HepG2 (cell line): ENCODE data around the gene C22orf39. TPM values are rescaled to one million over a fixed set of nuclear protein-coding genes. Genes with fewer than 3 reads are reported as not detected.

Experiments used
- ATF3 ChIP-seq: sonication (generic); formaldehyde crosslinking; IDR thresholded peaks from 2 replicates; pipeline ENCODE4 v1.4.0; 2020; ENCODE audit warnings: missing genetic modification reagents
- CC2D1A ChIP-seq: sonication (generic); formaldehyde crosslinking; IDR thresholded peaks from 2 replicates; pipeline ENCODE4 v1.8.1; 2023; ENCODE audit warnings: mild to moderate bottlenecking, missing genetic modification reagents
- CCAR2 ChIP-seq: fragments of 200-400 bp; formaldehyde crosslinking; optimal IDR thresholded peaks from 2 replicates; pipeline ENCODE3; 2018; ENCODE audit warnings: low read depth, mild to moderate bottlenecking, low read length, moderate library complexity
- CHD4 ChIP-seq: fragments of 200-600 bp; sonication (generic); IDR thresholded peaks from 2 replicates; pipeline ENCODE4 v1.7.0; 2017; ENCODE audit warnings: mild to moderate bottlenecking, low read length, borderline replicate concordance
- FOSL2 ChIP-seq: sonication (generic); formaldehyde crosslinking; IDR thresholded peaks from 2 replicates; pipeline ENCODE4 v1.4.0; 2020; ENCODE audit warnings: missing genetic modification reagents
- IKZF1 ChIP-seq: fragments of 450-650 bp; IDR thresholded peaks from 2 replicates; pipeline ENCODE4 v1.7.1; 2016
- IRF2 ChIP-seq: IDR thresholded peaks from 2 replicates; pipeline ENCODE4 v1.6.1; 2018; ENCODE audit warnings: missing genetic modification reagents, missing compliant biosample characterization
- MEIS1 ChIP-seq: sonication (generic); formaldehyde crosslinking; IDR thresholded peaks from 2 replicates; pipeline ENCODE4 v1.9.0; 2021; ENCODE audit warnings: mild to moderate bottlenecking, missing genetic modification reagents, moderate library complexity, borderline replicate concordance
- NFE2 ChIP-seq: sonication (generic); formaldehyde crosslinking; IDR thresholded peaks from 2 replicates; pipeline ENCODE4 v1.4.0; 2020; ENCODE audit warnings: missing genetic modification reagents
- NFKBIZ ChIP-seq: IDR thresholded peaks from 2 replicates; pipeline ENCODE4 v1.6.1; 2018; ENCODE audit warnings: missing genetic modification reagents, missing compliant biosample characterization
- POLR2AphosphoS2 ChIP-seq: IDR thresholded peaks from 2 replicates; pipeline ENCODE4 v1.6.1; 2011; ENCODE audit warnings: low read depth, low read length, improper control_type of control experiment
- RFX3 ChIP-seq: IDR thresholded peaks from 2 replicates; pipeline ENCODE4 v1.6.1; 2016; ENCODE audit warnings: missing biosample characterization, missing genetic modification reagents
- RXRA ChIP-seq: sonication (generic); formaldehyde crosslinking; IDR thresholded peaks from 2 replicates; pipeline ENCODE4 v1.5.1; 2020; ENCODE audit warnings: missing genetic modification reagents
- SKI ChIP-seq: fragments of 450-650 bp; IDR thresholded peaks from one replicate; pipeline ENCODE4 v1.6.1; 2018; ENCODE audit warnings: mild to moderate bottlenecking; ENCODE audit not compliant: partially characterized antibody
- TCF12 ChIP-seq, 2 experiments: fragments of 450-650 bp in 1 of 2; sonication (generic) in 1 of 2; formaldehyde crosslinking in 1 of 2; IDR thresholded peaks; 2 replicates each; pipeline versions ENCODE4 v1.6.1 to v1.8.0; 2017 to 2022; ENCODE audit warnings: antibody characterized with exemption in 1 of 2, mild to moderate bottlenecking in 1 of 2, missing genetic modification reagents in 1 of 2, moderate library complexity in 1 of 2
- THRA ChIP-seq: sonication (generic); formaldehyde crosslinking; IDR thresholded peaks from 2 replicates; pipeline ENCODE4 v1.4.0; 2020; ENCODE audit warnings: missing genetic modification reagents, borderline replicate concordance
- ZFP90 ChIP-seq: sonication (generic); formaldehyde crosslinking; IDR thresholded peaks from 2 replicates; pipeline ENCODE4 v1.8.0; 2022; ENCODE audit warnings: missing genetic modification reagents, mild to moderate bottlenecking, inconsistent platforms, borderline replicate concordance
- ZKSCAN8 ChIP-seq: IDR thresholded peaks from 2 replicates; pipeline ENCODE4 v1.6.1; 2016; ENCODE audit warnings: borderline replicate concordance, missing genetic modification reagents, missing compliant biosample characterization
- ZNF468 ChIP-seq: sonication (generic); formaldehyde crosslinking; IDR thresholded peaks from 2 replicates; pipeline ENCODE4 v1.8.0; 2022; ENCODE audit warnings: mild to moderate bottlenecking, moderate library complexity, missing genetic modification reagents
- ZNF496 ChIP-seq: sonication (generic); formaldehyde crosslinking; IDR thresholded peaks from 2 replicates; pipeline ENCODE4 v1.8.1; 2023; ENCODE audit warnings: mild to moderate bottlenecking, moderate library complexity, missing genetic modification reagents; ENCODE audit not compliant: insufficient replicate concordance
- ZNF740 ChIP-seq: sonication (generic); formaldehyde crosslinking; IDR thresholded peaks from 2 replicates; pipeline ENCODE4 v1.4.0; 2020; ENCODE audit warnings: missing genetic modification reagents
- ZNF782 ChIP-seq: sonication (generic); formaldehyde crosslinking; IDR thresholded peaks from 2 replicates; pipeline ENCODE4 v1.4.0; 2020; ENCODE audit warnings: missing genetic modification reagents, mild to moderate bottlenecking, borderline replicate concordance
- ZNF790 ChIP-seq: sonication (generic); formaldehyde crosslinking; IDR thresholded peaks from 2 replicates; pipeline ENCODE4 v1.8.0; 2022; ENCODE audit warnings: missing genetic modification reagents, mild to moderate bottlenecking, borderline replicate concordance
- ZNF879 ChIP-seq: sonication (generic); formaldehyde crosslinking; IDR thresholded peaks from 2 replicates; pipeline ENCODE4 v1.8.1; 2023; ENCODE audit warnings: missing genetic modification reagents
- ZSCAN21 ChIP-seq: sonication (generic); formaldehyde crosslinking; IDR thresholded peaks from 2 replicates; pipeline ENCODE4 v1.8.0; 2022; ENCODE audit warnings: mild to moderate bottlenecking, missing genetic modification reagents, moderate library complexity, borderline replicate concordance
- polyA plus RNA-seq, 8 experiments: library from polyadenylated mRNA; depleted of rRNA in 3 of 8; stranded (reverse) in 7 of 8; unstranded in 1 of 8; fragments of >200 nt; fragmentation: Illumina TruSeq in 4 of 8; extraction: Trizol in 4 of 8; gene quantifications; 2 replicates each; pipeline versions ENCODE4 v1.2.1 to v1.2.3, GENCODE V29; 2011 to 2016; ENCODE audit warnings: low read depth in 4 of 8, missing spikeins in 1 of 8, mixed read lengths in 1 of 8; ENCODE audit not compliant: insufficient read depth in 1 of 8
- total RNA-seq, 5 experiments: library from RNA; depleted of rRNA; stranded (reverse); fragments of >200 nt; fragmentation: Illumina TruSeq; extraction: Trizol; gene quantifications; 2 replicates each; pipeline ENCODE4 v1.2.3, GENCODE V29; 2016; ENCODE audit warnings: low read depth in 1 of 5
- TF ChIP-seq, protein P1 (sequence below): IDR thresholded peaks from 2 replicates; pipeline ENCODE4 v1.6.1; 2012; ENCODE audit warnings: low read length, improper control_type of control experiment

The C22orf39 gene
- total and polyA plus RNA-seq, 2 of the 13 experiments (the other 11 are each of a cell fraction or from before 2014, with no cell fraction given): 23.4 to 26.4 TPM

GRCh38 chr22:19432133-19432851 lies 15.2 kb downstream of the C22orf39 start, which contains the start of gene MRPL40 (continued):
- peak; percentile 88 for TF ChIP-seq ZNF740
- peak; percentile 33; the same call in 1 of the 2 replicates for TF ChIP-seq ZNF790 (CRISPR knock-in tag)
- TF ChIP-seq ZNF496 (CRISPR knock-in tag): no peak
- TF ChIP-seq SKI: peak; percentile 89
- TF ChIP-seq ZNF879 (CRISPR knock-in tag): peak; percentile 87; the same call in 1 of the 2 replicates
- TF ChIP-seq ZKSCAN8 (CRISPR knock-in tag): peak; percentile 93; the same call in 1 of the 2 replicates
- TF ChIP-seq RFX3 (CRISPR knock-in tag): no peak
- peak; percentile 95 for TF ChIP-seq NFKBIZ (CRISPR knock-in tag)
- TF ChIP-seq ZSCAN21: peak; percentile 91
- TF ChIP-seq ZNF468 (CRISPR knock-in tag): peak; percentile 68; the same call in 1 of the 2 replicates
- peak; percentile 79 for TF ChIP-seq FOSL2 (CRISPR knock-in tag)
- peak; percentile 76 for TF ChIP-seq ZFP90 (CRISPR knock-in tag)
- TF ChIP-seq RXRA (CRISPR knock-in tag): peak; percentile 93
- peak; percentile 90 for TF ChIP-seq ATF3
- TF ChIP-seq CHD4: no peak
- peak; percentile 81 for TF ChIP-seq CCAR2
- no peak for TF ChIP-seq CC2D1A (CRISPR knock-in tag)
- peak; percentile 83; the same call in 1 of the 2 replicates for TF ChIP-seq MEIS1 (CRISPR knock-in tag)
- no peak for TF ChIP-seq NFE2
- TF ChIP-seq TCF12 (IDR thresholded peaks at IDR 0.05): no peak
- TF ChIP-seq TCF12 (CRISPR knock-in tag; IDR thresholded peaks at IDR 0.05): peak; percentile 93; the same call in 1 of the 2 replicates
- TF ChIP-seq POLR2AphosphoS2: no peak
- TF ChIP-seq, protein P1, sequence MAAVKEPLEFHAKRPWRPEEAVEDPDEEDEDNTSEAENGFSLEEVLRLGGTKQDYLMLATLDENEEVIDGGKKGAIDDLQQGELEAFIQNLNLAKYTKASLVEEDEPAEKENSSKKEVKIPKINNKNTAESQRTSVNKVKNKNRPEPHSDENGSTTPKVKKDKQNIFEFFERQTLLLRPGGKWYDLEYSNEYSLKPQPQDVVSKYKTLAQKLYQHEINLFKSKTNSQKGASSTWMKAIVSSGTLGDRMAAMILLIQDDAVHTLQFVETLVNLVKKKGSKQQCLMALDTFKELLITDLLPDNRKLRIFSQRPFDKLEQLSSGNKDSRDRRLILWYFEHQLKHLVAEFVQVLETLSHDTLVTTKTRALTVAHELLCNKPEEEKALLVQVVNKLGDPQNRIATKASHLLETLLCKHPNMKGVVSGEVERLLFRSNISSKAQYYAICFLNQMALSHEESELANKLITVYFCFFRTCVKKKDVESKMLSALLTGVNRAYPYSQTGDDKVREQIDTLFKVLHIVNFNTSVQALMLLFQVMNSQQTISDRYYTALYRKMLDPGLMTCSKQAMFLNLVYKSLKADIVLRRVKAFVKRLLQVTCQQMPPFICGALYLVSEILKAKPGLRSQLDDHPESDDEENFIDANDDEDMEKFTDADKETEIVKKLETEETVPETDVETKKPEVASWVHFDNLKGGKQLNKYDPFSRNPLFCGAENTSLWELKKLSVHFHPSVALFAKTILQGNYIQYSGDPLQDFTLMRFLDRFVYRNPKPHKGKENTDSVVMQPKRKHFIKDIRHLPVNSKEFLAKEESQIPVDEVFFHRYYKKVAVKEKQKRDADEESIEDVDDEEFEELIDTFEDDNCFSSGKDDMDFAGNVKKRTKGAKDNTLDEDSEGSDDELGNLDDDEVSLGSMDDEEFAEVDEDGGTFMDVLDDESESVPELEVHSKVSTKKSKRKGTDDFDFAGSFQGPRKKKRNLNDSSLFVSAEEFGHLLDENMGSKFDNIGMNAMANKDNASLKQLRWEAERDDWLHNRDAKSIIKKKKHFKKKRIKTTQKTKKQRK: no peak
- no peak; the same call in none of the 2 replicates for TF ChIP-seq THRA
- no peak for TF ChIP-seq IKZF1
- no peak for TF ChIP-seq ZNF782 (CRISPR knock-in tag)
- TF ChIP-seq IRF2: peak; percentile 96
